ENCODE measurements around the gene TSFM.

TSFM gene

DNA sequence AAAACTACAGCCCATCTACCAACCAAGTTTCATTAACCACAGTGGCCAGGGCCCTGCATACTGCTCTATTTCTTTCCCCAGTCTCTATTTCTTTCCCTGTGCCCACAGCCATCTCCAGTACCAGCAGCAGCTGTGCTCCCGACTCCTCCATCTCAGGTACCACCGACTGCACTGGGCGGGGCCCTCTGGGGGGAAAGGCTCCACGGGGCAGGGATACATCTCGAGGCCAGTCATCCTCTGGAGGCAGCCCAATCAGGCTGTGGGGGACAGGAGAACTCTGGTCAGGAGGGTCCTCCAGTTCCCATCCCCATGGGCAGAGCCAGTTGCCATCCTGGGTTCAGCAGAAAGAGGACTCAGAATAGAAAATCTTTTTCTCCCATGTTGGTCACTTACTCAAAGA is 33.5 kb upstream of the TSFM start:
- DNase-seq = no peak

DNA sequence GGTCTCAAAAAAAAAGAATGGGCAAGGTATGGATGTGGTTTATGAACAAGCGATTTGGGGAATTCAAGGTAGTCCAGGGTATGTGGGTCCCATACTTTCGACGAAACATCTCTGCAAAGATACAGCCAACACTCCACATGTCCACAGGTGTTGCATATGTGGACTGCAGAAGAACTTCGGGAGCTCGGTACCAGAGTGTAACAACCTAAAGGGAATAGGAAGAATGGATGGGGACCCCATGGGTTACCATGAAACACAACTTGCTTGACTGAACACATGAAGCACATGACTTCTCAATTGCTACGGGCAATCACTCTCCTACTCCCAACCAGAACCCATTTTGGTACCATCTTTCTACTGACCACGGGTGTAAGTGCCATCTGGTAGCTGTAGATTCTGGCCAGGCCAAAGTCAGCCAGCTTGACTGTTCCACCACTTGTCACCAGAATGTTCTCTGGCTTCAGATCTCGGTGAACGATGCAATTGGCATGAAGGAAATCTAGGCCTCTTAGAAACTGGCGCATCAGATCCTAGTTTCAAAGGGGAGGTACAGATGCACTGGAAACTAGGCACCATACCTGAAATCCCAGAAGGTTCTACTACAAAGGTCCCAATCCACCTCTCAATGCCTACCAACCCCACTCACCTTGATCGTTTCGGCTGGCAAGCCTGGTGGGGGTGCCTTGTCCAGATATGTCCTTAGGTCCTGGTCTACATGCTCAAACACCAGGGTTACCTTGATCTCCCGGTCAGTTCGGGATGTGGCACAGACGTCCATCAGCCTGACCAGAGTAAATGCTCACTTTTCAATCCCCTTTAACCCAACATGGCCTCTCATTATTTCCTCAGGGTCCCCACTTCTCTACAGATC is 31.8 kb upstream of the TSFM start:
- no peak for DNase-seq

DNA sequence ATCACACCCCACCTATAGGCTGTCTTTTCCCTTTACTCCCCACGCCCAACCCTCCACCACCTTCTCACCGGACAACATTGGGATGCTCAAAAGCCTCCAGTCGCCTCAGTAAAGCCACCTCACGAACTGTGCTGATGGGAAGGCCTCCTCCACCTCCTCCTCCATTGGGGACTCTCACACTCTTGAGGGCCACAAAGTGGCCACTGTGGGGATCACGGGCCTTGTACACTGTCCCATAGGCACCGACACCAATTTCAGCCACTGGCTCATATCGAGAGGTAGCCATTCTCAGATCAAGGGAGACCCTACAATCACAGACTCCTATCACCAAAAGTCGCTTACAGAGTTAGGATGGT is 31.2 kb upstream of the TSFM start:
- DNase-seq = no peak

DNA sequence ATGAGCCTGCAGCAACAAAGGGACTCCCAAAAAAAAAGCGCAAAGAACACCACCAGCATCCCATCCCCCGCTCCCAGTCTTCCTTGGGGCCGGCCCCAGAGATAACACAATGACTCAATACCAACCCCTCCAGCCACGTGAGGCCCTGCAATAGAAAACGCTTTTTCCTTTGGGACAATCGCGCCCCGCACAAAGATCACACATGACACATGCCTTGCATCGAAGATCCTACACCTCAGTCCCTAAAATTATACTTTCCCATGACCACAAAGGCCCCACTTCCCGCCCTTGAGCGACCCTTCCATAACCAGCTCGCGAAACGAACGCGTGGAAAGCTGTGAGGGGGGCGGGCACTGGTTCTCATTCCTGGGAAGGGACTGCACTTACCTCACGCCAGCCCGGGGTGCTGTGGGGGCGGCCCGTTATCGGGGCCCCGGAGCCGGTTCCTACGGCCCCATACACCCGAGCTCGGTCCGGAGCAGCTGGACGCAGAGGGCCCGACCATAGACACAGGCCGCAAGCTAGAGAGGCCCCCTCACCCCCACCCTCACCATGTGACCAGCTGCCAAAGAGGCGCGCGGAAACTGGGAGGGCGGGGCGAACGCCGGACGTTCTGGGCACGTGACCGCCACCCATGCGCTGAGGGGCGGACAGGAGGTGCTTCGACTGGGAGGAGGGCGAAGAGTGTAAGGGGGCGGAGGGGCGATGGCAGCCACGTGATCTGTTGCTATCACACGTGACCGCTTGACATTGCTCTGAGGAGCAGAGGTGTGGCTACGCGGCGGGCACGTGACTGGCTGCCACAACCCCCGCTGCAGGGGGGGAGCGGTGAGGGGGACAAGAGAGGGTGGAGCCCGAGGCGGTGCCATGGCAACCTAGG is 30.6 kb upstream of the TSFM start, which contains the start of gene CDK4:
TSS of gene CDK4 (minus strand) at position 523 of the 880 bp plus-strand sequence. CDS start 593 bp downstream, outside the sequence.
- DNase-seq = peak; percentile 98

DNA sequence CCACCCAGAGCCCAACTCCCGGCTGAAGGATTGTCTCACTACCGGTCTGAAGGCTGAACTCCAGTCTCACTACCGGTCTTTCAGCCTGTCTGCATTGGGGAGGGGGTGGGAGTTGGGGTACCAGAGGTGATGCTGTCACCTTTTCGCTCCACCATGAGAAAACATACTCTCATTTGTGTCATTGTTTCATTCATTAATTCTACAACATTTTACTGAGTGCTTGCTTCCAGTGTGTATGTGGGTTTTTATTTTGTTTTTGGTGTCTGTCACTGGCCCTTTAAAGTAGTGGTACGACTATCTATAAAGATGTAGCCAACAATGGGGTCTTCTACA is 30.0 kb upstream of the TSFM start:
- no peak for DNase-seq

DNA sequence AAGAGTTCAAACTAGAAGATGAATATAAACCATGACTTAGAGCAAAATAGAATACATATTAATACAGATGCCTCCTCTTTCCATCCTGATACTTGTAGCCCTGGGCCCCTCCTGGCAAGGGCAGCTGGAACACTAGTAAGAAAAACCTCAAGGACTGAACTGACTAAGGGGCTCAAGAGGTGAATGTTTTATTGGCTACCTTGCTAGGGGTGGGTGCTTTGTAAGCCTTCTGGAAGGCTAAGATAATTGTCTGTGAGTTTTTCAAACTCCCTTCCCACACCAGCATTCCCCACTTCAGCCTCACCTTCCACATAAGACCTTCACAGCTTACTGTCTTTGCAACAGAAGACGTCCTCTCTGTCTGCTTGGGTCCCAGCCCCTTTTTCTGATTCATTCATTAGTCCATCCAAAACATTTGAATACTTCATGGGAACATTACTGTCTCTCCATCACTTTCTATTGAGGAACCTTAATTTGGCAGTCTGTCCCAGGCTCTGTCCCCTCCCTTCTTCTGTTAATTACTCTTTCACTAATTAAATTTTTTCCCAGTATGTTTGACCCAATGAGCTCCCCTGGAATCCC is 28.7 kb upstream of the TSFM start:
- DNase-seq = no peak

DNA sequence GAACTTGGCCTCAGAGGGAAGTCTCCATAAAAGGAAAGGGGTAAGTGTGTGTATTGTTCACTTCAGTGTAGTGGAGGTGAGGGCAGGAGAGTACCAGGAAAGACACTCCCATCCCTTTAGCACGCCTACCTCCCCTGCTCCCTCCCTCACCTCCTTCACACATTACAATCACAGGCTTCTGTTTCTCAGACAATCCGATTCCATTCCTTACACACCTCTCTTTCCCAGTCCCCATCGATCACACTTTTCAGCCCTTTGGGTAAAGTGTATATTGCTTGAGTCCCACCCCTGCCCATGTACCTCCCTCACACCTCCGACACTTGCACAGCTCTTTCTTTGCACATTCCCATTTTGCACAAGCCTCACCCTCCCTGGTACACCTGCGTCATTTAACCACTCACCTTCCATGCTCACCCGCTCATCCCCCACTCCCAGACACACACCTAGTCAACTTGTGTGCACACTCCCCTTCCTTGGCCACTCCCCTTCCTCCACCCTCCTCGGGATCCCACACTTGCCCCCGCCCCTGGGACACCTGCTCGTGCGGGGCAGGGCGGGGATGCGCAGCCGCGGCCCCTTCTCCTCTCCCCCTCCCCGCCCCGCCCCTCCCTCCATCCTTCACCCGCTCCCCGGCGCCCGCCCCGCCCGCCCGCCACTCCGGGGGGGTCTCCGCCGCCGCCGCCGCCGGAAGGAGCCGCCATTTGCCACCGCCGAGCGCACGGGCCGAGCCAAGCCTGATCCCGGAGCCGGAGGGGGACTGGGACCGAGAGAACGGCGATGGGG is 28.0 kb upstream of the TSFM start, which contains the start of gene MARCHF9:
TSS of gene MARCHF9 (plus strand) at position 693 of the 783 bp plus-strand sequence. CDS start 426 bp downstream, outside the sequence.
- peak; percentile 77 for DNase-seq

DNA sequence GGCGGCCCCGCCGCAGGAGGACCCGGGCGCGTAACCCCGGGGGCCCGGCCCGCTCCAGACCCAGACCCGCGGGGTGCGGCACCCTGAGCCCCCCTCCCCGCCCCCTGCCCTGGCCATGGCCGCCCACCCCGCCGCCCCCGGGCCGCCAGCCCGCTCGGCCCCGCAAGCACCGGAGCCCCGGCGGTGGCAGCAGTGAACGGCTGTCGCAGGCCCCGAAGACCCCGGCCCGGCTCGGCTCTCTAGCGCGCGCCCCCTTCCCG is 27.5 kb upstream of the TSFM start:
- no peak for DNase-seq

DNA sequence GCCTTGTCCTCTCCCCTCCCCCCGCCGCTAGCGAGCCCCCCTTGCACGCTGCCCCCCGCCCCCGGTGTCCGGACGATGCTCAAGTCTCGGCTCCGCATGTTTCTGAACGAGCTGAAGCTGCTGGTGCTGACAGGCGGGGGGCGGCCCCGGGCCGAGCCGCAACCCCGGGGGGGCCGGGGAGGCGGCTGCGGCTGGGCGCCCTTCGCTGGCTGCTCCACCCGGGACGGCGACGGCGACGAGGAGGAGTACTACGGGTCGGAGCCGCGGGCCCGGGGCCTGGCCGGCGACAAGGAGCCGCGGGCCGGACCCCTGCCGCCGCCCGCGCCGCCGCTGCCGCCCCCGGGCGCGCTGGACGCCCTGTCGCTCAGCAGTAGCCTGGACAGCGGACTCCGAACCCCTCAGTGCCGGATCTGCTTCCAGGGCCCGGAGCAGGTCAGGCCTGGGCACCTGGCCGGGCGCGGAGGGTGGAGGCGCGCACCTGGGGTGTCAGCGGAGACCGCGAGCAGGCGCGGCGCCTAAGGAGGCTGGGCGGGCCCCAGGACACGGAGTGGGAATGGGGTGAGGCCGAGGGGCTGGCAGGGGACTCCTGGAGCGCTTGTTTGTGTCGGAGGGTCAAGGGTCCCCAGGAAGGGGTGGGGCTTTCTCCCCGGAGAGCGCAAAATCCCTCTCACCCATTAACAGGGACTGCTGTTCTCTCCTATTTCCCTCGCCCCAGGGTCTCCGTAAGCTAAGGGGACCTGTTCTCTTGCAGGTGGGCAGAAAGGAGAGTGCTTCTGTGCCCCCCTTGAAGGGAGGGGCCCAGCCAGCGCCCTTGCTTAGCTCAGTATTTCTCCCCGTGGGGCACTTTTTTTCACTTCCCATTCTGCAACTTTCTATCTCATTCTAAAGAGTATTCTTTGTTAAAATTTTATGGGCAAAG is 26.9 kb upstream of the TSFM start:
- no peak for DNase-seq

DNA sequence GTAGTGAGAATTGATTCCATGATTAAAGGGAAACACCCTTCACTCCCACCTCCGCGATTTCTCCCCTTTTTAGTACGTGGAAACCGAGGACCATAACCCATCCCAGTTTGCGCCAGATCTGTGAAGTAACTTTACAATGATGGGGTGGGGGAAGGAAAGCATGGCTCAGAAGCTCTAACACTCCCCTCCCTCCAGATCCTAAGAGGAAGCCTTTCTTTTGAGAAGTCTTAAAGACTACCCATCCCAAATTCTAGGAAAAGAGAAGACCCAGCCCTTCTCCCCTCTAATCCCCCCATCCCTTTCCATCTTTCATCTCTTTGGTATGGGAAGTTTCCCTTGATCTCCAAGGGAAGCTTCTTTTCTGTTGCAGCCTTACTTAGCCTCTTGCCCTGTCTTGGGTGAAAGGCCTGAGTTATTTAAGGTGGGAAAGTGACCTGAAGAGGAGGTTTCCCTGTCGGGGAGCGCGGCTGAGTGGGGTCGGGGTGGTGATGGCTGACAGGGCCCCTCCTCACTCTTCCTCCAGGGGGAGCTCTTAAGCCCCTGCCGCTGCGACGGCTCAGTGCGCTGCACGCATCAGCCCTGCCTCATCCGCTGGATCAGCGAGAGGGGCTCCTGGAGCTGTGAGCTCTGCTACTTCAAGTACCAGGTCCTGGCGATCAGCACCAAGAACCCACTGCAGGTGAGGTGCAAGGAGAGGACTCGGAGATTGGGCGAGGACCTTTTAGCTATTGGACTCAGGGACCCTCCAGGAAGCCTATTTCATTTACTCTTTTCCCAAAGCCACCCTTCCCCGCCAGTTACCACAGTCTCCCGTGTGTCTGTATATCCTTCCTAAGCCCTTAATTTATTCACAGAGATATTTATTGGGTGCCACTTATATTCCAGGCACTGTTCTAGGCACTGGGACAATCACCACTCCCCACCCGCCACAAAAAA is 25.9 kb upstream of the TSFM start:
- no peak for DNase-seq

DNA sequence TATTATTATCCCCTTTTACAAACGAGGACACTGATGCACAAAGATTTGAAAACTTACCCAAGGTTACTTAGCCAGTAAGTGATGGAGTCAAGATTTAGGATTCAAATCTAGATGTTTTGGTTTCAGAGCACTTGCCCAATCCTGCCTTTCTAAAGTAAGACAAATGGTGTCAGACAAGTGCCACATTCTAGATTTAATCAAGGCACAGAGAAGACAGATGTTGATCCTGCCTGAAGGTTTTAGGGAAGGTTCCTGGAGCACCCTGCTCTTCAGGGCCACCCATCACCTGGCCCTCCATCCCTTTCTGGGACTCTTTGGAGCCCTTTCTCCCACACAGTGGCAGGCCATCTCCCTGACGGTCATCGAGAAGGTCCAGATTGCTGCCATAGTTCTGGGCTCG is 24.8 kb upstream of the TSFM start:
- no peak for DNase-seq

DNA sequence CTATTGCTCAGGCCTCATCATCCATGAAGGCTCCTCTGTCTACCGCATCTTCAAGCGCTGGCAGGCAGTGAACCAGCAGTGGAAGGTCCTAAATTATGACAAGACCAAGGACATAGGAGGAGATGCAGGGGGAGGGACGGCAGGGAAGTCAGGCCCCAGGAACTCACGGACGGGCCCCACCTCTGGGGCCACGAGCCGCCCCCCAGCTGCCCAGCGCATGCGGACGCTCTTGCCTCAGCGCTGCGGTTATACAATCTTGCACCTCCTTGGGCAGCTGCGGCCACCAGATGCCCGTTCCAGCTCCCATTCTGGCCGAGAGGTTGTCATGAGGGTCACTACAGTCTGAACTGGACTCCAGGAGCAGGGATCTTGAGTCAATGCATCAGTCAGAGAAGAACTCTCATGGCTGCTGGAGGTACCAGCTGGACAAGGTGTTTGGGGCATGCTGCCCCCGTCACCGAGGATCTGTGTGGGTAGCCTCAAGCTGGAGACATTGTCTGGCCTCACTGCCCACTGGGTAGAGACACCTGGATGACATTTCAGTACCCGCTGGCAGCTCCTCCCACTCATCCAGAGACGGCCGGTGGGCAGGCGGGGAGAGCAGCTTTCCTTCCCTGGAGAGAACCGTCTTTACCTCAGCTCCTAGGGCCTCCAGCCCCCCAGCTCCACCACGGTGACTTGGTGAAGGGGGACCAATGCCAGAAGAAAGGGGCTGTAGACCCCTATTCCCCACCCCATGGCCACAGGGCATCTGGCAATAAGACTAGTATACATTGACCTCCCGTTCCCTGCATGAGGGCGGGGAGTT is 23.8 kb upstream of the TSFM start:
- no peak for DNase-seq

DNA sequence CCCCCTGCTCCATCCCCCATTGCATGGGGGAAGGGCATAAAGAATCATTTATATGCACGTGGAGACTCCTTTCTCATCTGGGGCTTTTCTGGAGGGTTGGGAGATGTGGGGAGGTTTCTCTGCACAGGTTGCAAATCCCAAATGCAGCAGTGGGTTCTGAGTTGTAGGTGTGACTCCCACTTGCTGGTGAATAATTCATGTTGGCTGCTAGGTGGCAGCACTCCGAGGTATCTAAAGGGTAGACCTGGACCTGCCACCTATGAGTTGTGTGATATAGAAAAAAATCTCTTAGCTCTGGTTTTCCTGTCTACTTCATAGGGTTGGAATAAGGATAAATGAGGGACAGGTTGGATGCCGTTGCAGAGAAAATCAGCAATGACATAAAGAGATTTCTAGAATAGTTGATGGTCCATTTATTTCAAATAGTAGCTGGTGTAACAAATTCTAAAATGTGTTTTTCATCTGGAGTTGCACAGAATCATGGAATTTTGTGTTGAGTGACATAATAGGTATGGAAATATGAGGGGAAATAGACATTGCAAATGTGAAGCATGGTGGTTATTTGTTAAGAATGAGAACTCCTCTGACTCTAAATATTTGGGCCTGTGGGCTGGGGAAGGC is 23.1 kb upstream of the TSFM start:
- DNase-seq = no peak

DNA sequence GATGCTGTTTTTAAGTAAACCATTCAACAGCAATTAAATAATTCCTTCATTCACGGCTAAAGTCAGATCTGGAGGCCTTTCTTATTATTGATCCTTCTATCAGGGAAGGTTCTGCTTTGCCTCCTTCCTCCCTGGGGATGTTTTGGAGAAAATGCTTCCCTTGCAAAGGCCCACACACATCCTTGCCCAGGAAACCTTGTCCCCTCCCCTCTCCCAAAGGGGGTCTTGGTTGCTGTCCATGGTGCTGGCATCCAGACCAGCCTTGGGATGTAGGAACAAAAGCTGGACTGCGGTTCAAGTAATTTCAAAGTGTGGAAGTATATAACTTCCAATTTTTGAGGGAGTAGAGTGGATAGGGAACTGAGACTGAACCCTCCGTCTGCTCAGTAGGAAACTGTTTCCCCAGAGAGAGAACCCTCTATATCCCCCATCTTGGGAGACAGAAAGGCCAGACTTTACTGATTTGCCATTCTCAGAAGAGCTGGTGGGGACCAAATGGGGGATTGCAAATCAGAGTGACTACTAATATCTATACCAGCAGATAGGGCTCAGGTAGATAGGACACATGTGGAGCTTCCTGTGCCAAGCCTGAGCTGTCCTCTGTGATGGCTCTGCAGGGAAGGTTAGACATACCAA is 22.1 kb upstream of the TSFM start:
- DNase-seq = no peak

DNA sequence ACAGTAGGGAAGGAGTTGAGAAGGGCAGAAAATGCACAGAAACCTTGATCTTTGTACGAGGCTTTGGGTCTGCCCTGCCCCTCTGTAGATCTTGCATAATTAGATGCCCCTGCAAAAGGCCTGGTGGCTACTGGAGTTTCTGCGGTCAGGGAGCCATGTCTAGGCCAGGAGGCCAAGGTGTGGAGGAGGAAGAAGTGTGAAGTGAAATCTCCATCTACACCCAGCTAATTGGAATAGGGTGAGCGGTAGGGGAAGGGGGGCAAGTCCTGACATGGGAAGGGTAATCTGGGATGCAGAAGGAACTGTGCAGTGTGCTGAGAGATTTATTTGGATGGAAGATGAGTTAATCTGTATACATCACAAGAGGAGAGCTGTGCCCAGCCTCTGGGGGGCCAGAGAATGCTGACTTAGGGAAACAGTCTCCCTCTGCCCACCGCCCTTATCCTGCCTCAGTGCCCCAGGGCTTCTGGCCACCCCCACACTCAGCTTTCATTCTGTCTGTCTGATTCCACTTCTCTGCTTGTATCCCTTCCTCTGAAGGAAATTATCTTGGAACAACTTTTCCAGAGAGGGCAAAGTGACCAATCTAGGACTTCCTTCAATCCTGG is 21.1 kb upstream of the TSFM start:
- DNase-seq = no peak

DNA sequence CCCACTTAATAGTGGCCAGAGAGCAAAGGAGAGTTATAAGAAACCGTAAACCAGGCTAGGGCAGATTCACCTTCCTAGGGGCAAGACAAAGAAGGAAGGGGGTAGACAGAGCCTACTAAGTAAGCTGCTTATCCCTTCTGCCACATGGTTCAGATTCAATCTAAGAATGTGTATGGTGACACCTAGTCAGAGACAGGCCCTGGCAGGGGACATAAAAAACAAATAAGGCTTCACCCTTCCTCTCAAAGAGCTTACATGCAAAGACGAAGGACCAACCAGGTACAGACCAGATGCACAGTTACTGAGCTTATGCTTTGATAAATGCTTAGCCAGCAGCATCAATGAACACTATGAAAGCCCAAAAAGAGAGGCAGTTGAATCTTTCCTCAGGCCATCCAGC is 20.1 kb upstream of the TSFM start:
- DNase-seq = no peak

DNA sequence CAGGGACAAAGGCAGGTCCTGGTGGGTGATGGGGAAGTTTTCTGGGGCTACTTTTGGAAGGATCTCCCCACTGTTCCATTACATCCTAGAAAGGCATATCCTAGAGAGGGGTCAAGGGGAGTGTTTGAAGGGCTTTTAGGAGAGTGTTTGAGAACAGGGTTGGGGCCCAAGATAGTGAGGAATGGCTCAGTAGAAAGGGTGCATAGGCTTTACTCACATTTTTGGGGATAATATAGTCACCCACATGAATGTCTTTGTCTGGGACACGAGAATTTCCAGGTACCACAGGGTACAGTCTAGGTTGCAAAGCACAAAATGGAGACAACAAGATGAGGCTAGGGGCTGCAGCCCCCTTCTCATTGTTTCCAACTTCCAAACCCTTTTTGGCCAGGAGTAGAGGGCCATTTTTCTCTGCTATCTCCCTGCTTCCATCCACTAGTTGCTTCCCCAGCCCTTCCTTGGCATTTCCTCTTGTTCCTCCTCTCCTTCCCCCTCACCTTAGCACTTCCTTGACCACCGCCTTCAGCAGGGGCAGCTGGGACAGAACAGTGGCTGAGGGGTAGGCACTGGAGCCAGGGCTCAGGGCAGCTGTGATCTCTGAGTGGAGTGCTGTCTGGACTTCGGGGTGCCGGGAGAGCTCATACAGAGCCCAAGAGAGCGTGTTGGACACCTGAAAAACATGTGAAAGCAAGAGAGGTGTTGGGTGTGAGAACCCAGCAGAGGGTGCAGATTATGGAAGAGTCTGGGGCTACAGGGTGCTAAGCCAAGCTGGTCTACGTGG is 18.5 kb upstream of the TSFM start:
- no peak for DNase-seq

DNA sequence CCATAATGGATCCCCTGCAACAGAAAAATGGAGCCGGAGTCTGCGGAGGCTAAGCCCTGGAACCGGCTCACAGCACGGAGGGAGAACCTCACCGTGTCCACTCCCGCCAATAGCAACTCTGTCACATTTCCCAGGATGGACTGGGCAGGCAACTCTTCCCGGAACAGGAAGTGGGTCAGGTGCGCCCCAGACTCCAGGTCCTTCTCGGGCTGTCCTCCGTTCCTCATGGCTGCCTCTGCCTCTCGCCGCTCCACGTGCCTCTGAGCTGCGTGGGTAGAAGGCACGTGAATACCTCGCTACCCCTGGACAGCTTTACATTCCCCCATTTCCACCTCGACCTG is 18.0 kb upstream of the TSFM start:
- DNase-seq = no peak
